Neutrophil (primary cell): ENCODE measurements around the gene RRP1B.
A peak's percentile ranks its signal among the peaks of the same experiment; 100 is the strongest.
"Not testable (repeated sequence)": the region's sequence is repeated elsewhere in the genome, so short reads cannot be mapped to it uniquely, and the experiment has no call there.

Source experiments
- H3K27ac ChIP-seq: fragments of 200-600 bp; sonication (generic); 2 replicates; pipeline ENCODE4 v1.5.1; 2016; ENCODE audit warnings: mild to moderate bottlenecking, moderate library complexity
- H3K27me3 ChIP-seq: fragments of 200-600 bp; sonication (generic); 2 replicates; pipeline ENCODE4 v1.6.0; 2016; ENCODE audit warnings: mild to moderate bottlenecking
- H3K36me3 ChIP-seq: fragments of 200-600 bp; sonication (generic); 2 replicates; pipeline ENCODE4 v1.5.1; 2017
- H3K4me1 ChIP-seq, 2 experiments: fragments of 200-600 bp in 1 of 2; sonication (generic) in 1 of 2; 1 replicate in 1 of 2; 2 replicates in 1 of 2; pipeline versions ENCODE4 v1.5.1 to v1.6.1; 2013 to 2016; ENCODE audit warnings: low read depth in 1 of 2, low read length in 1 of 2, mild to moderate bottlenecking in 1 of 2, moderate library complexity in 1 of 2; ENCODE audit not compliant: control insufficient read depth in 1 of 2, insufficient read depth in 1 of 2
- H3K4me3 ChIP-seq, 2 experiments: fragments of 200-600 bp in 1 of 2; sonication (generic) in 1 of 2; 1 replicate in 1 of 2; 2 replicates in 1 of 2; pipeline ENCODE4 v1.5.1; 2013 to 2016; ENCODE audit warnings: low read depth in 1 of 2, low read length in 1 of 2, mild to moderate bottlenecking in 1 of 2, moderate library complexity in 1 of 2
- H3K9me3 ChIP-seq: fragments of 200-600 bp; sonication (generic); 2 replicates; pipeline ENCODE4 v1.5.1; 2016
- TF ChIP-seq, protein P1 (sequence below): fragments of 200-600 bp; sonication (generic); IDR thresholded peaks from 2 replicates; pipeline ENCODE4 v1.5.1; 2016; ENCODE audit warnings: antibody characterized with exemption

Gene RRP1B, protein sequence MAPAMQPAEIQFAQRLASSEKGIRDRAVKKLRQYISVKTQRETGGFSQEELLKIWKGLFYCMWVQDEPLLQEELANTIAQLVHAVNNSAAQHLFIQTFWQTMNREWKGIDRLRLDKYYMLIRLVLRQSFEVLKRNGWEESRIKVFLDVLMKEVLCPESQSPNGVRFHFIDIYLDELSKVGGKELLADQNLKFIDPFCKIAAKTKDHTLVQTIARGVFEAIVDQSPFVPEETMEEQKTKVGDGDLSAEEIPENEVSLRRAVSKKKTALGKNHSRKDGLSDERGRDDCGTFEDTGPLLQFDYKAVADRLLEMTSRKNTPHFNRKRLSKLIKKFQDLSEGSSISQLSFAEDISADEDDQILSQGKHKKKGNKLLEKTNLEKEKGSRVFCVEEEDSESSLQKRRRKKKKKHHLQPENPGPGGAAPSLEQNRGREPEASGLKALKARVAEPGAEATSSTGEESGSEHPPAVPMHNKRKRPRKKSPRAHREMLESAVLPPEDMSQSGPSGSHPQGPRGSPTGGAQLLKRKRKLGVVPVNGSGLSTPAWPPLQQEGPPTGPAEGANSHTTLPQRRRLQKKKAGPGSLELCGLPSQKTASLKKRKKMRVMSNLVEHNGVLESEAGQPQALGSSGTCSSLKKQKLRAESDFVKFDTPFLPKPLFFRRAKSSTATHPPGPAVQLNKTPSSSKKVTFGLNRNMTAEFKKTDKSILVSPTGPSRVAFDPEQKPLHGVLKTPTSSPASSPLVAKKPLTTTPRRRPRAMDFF

DNA sequence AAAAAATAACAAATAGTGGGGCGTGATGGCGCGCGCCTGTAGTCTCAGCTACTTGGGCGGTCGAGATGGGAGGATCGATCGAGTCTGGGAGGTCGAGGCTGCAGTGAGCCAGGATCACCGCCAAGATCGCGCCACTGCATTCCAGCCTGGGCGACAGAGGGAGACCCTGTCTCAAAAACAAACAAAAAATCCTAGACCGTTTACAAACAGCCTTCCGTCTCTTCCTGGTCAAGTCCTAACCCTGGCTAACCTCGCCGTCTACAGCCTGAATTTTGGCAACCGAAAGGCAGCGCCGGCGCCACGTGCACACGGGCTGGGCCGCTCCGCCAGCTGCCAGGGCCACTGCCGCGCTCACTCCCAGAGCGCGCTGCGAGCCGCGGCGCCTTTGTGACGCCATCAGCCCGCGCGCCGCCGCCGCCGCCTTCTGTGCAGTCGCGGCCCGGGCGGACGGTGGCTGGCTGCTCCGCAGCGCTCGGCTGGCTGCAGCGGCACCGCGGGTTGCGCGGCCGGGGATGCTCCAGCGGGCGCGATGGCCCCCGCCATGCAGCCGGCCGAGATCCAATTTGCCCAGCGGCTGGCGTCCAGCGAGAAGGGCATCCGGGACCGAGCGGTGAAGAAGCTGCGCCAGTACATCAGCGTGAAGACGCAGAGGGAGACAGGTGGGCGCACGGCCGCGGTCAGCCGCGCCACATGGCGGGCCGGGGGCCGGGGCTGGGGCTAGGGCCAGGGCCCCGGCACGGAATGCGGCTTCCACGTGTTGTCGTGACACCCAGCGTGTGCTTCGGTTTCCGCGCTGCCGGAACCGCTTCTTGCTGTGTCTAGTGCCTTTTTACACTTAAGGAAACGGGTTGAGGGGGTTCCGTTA lies at the start of gene RRP1B, which contains the start of gene HSF2BP:
Gene RRP1B (plus strand): TSS at position 425 of the 865 bp plus-strand sequence. CDS start 105 bp downstream, at position 530.
Gene HSF2BP (minus strand): TSS at position 353 of the 865 bp plus-strand sequence. CDS start 1,392 bp downstream, outside the sequence.
- peak within 1 kb of the TSS; percentile 80 to 83 for H3K4me3 ChIP-seq
- H3K4me1 ChIP-seq, result peaks cover 16 to 22% of the 10 kb centered on the region in 2 experiments
- H3K36me3 ChIP-seq, result peaks cover 5% of the 10 kb centered on the region
- H3K27ac ChIP-seq, result peak within 1 kb of the TSS; percentile 59
- TF ChIP-seq, protein P1, sequence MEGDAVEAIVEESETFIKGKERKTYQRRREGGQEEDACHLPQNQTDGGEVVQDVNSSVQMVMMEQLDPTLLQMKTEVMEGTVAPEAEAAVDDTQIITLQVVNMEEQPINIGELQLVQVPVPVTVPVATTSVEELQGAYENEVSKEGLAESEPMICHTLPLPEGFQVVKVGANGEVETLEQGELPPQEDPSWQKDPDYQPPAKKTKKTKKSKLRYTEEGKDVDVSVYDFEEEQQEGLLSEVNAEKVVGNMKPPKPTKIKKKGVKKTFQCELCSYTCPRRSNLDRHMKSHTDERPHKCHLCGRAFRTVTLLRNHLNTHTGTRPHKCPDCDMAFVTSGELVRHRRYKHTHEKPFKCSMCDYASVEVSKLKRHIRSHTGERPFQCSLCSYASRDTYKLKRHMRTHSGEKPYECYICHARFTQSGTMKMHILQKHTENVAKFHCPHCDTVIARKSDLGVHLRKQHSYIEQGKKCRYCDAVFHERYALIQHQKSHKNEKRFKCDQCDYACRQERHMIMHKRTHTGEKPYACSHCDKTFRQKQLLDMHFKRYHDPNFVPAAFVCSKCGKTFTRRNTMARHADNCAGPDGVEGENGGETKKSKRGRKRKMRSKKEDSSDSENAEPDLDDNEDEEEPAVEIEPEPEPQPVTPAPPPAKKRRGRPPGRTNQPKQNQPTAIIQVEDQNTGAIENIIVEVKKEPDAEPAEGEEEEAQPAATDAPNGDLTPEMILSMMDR, result no peak
- peaks cover 46% of the 10 kb centered on the region for H3K27me3 ChIP-seq
- H3K9me3 ChIP-seq, result no peaks in the 10 kb centered on the region

DNA sequence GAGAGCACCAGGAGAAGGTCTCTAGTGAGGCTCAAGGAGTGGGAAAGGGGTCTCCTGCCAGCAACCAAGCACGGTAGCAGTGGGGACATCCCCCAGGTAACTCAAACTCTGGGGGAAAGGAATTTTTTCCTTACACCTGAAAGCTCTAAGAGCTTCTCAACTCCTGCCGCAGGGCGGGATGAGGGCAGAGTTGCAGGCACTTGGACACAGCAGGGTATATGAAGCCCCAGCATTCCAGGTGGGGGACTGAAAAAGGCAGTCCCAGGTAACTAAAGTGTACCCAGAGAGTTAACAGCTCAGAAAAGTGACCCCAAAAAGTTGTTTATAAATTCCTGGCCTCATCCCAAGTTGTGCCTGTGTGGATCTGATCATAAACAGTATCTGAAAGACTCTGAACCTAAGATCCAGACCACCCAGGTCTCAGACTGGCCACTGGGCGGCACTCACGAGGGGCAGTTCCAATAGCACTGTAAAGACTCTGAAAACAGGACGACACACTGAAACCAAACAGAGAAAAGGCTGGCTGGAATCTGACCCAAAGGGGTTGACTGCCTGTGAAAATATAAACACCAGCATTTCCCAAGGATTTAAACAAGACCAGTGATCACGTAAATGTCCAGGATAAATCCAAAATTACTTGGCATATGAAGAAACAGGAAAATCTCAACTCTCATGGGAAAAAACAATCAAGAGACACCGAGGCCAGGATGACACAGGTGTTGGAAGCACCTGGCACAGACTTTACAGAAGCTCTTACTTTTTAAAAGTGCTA lies 47.6 kb upstream of the RRP1B start:
- Histone ChIP-seq H3K9me3 (no peaks in the 10 kb centered on the region), H3K4me3 (no peak overlapping the region), H3K4me1 (no peaks in the 10 kb centered on the region), H3K27me3 (no peaks in the 10 kb centered on the region), H3K36me3 (no peaks in the 10 kb centered on the region), H3K27ac (no peak overlapping the region)
- TF ChIP-seq, protein P1, result no peak

DNA sequence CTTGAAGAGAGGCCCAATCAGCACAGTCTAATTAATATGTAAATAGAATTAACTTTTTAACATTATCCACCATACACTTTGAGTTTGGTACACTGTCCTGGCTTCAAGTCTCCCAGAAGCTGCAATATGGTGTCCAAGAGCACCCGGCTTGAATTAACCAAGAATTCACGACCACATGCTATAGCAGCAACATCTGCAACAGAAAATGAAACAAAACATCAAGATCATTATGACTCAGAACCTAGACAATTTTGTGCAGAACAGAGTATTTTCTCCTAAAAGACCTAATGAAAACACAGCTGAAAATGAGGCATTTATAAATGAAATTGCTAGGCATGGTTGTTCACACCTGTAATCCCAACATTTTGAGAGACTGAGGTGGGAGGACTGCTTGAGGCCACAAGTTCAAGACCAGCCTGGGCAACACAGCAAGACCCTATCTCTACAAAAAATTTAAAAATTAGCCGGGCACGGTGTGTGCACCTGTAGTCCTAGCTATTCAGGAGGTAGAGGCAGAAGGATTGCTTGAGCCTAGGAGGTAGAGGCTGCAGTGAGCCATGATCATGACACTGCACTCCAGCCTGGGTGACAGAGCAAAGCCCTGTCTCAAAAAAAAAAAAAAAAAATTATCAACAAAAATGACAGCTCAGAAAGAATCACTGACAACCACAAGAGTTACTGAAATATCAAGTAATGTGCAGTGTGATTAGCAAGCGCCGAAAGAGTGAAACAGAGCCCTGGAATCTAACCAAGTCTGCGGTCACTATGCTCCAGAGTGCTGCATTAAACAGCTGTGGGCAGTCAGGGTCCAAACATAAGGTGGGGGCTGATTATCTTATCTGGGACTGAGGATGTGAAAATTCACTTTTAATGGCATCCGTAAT lies 45.4 kb upstream of the RRP1B start:
- Histone ChIP-seq H3K36me3 (no peaks in the 10 kb centered on the region), H3K27me3 (no peaks in the 10 kb centered on the region), H3K4me1 (no peaks in the 10 kb centered on the region), H3K27ac (no peak overlapping the region), H3K9me3 (no peaks in the 10 kb centered on the region), H3K4me3 (no peak overlapping the region)
- TF ChIP-seq, protein P1, result no peak

DNA sequence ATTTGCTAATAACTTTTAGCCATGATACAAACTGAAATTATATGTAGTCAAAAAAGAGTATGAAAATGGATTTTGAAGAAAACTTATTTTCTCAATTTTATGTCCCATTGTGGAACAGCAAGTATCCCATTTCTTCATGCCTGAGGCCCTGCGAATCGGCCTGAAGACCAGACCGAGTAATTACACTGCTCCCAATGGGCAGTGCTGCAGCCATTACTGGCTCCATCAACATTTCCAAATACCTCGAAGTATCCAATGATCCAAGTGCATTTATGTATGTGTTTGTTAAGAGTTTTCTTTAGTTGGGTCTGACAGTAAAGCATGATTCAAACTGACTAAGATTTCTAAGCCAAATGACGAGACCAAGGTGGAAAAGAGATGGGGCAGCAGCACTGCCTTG lies 44.5 kb upstream of the RRP1B start:
- no peaks in the 10 kb centered on the region for H3K36me3 ChIP-seq
- no peaks in the 10 kb centered on the region for H3K9me3 ChIP-seq
- TF ChIP-seq, protein P1, result no peak
- no peak overlapping the region for H3K4me3 ChIP-seq
- H3K27me3 ChIP-seq, result no peaks in the 10 kb centered on the region
- no peaks in the 10 kb centered on the region for H3K4me1 ChIP-seq
- H3K27ac ChIP-seq, result no peak overlapping the region

DNA sequence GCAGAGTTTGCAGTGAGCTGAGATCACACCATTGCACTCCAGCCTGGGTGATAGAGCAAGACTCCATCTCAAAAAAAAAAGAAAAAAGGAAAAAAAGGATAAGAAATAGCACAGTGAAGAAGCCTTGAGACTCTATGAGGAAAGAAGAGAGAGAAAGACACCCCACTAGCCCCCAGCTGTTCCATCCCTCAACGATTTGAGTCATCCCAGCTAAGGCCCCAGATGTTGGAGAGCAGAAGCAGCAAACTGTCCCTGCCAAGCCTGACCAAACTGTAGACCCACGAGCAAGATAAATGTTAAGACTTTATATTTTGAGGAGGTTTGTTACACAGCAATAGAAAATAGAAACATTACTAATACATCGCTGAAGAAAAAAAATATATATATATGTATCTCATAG lies 42.5 kb upstream of the RRP1B start:
- H3K27me3 ChIP-seq, H3K9me3 ChIP-seq, H3K4me3 ChIP-seq, H3K27ac ChIP-seq, H3K36me3 ChIP-seq, H3K4me1 ChIP-seq: not testable (repeated sequence)
